Epithelial cell of prostate (primary cell): ENCODE data around the gene LIMCH1.
"Not testable (repeated sequence)": the region's sequence is repeated elsewhere in the genome, so short reads cannot be mapped to it uniquely, and the experiment has no call there.

Experiments
- DNase-seq: peaks from one replicate; pipeline ENCODE4 v3.0.0-alpha.2; 2011; ENCODE audit warnings: low read depth, low spot score
- H3K27ac ChIP-seq: fragments of 450-650 bp; 2 replicates; pipeline ENCODE4 v1.5.1; 2017; ENCODE audit warnings: mild to moderate bottlenecking

LIMCH1 gene

GRCh38 chr4:41633321-41633720 is 95.4 kb downstream of the LIMCH1 start:
- DNase-seq = no peak
- no peak overlapping the region for H3K27ac ChIP-seq

- DNase-seq = no peak
- no peak overlapping the region for H3K27ac ChIP-seq
These were observed 97.5 kb downstream of the LIMCH1 start for GRCh38 chr4:41635441-41635840.

- no peak for DNase-seq
- no peak overlapping the region for H3K27ac ChIP-seq
These were observed 100.2 kb downstream of the LIMCH1 start for GRCh38 chr4:41638203-41638602.

GRCh38 chr4:41638866-41639265 is 100.9 kb downstream of the LIMCH1 start:
- H3K27ac ChIP-seq = no peak overlapping the region
- no peak for DNase-seq

- no peak overlapping the region for H3K27ac ChIP-seq
- DNase-seq = no peak
These were observed 101.3 kb downstream of the LIMCH1 start for GRCh38 chr4:41639291-41639690.

GRCh38 chr4:41640906-41641305 is 102.9 kb downstream of the LIMCH1 start:
- no peak for DNase-seq
- no peak overlapping the region for H3K27ac ChIP-seq

- not testable (repeated sequence) for H3K27ac ChIP-seq, DNase-seq
These were observed 104.8 kb downstream of the LIMCH1 start for GRCh38 chr4:41642746-41643145.

- no peak for DNase-seq
- no peak overlapping the region for H3K27ac ChIP-seq
These were observed 105.4 kb downstream of the LIMCH1 start for GRCh38 chr4:41643331-41643730.

GRCh38 chr4:41644288-41644914 is 106.4 kb downstream of the LIMCH1 start:
- no peak overlapping the region for H3K27ac ChIP-seq
- DNase-seq = no peak

- no peak overlapping the region for H3K27ac ChIP-seq
- no peak for DNase-seq
These were observed 106.9 kb downstream of the LIMCH1 start for GRCh38 chr4:41644915-41645295.

- no peak overlapping the region for H3K27ac ChIP-seq
- no peak for DNase-seq
These were observed 107.9 kb downstream of the LIMCH1 start for GRCh38 chr4:41645728-41646390.

GRCh38 chr4:41646862-41647261 is 108.9 kb downstream of the LIMCH1 start:
- H3K27ac ChIP-seq = no peak overlapping the region
- DNase-seq = no peak

- DNase-seq = no peak
- no peak overlapping the region for H3K27ac ChIP-seq
These were observed 109.4 kb downstream of the LIMCH1 start for GRCh38 chr4:41647383-41647782.

- DNase-seq, H3K27ac ChIP-seq: not testable (repeated sequence)
These were observed 113.2 kb downstream of the LIMCH1 start for GRCh38 chr4:41651150-41651549.

GRCh38 chr4:41652971-41653370 is 115.0 kb downstream of the LIMCH1 start:
- DNase-seq = no peak
- no peak overlapping the region for H3K27ac ChIP-seq

- no peak overlapping the region for H3K27ac ChIP-seq
These were observed 115.6 kb downstream of the LIMCH1 start for GRCh38 chr4:41653523-41653922.

GRCh38 chr4:41655177-41655576 is 117.2 kb downstream of the LIMCH1 start:
- no peak overlapping the region for H3K27ac ChIP-seq
- DNase-seq = no peak

More at GRCh38 chr4:41653523-41653922, 115.6 kb downstream of the LIMCH1 start:
- no peak for DNase-seq

GRCh38 chr4:41656106-41656505 is 118.1 kb downstream of the LIMCH1 start:
- DNase-seq = no peak

GRCh38 chr4:41656572-41657520 is 118.9 kb downstream of the LIMCH1 start:
- no peak for DNase-seq
- no peak overlapping the region for H3K27ac ChIP-seq

More at GRCh38 chr4:41656106-41656505, 118.1 kb downstream of the LIMCH1 start:
- no peak overlapping the region for H3K27ac ChIP-seq

GRCh38 chr4:41657561-41657960 is 119.6 kb downstream of the LIMCH1 start:
- DNase-seq = no peak

GRCh38 chr4:41658163-41658562 is 120.2 kb downstream of the LIMCH1 start:
- H3K27ac ChIP-seq = no peak overlapping the region
- DNase-seq = no peak

More at GRCh38 chr4:41657561-41657960, 119.6 kb downstream of the LIMCH1 start:
- H3K27ac ChIP-seq = no peak overlapping the region
